ENCODE data around the gene GLRA3.
"Not testable (repeated sequence)": the region's sequence is repeated elsewhere in the genome, so short reads cannot be mapped to it uniquely, and the experiment has no call there.

Gene GLRA3

GRCh38 chr4:174707051-174707676, 121.9 kb downstream of the GLRA3 start:
- H3K4me3 ChIP-seq (ENCODE audit: low read length) = no peak overlapping the region
- H3K9ac ChIP-seq (ENCODE audit: low read length) = no peak overlapping the region
- no peak overlapping the region for H3K27ac ChIP-seq (ENCODE audit: low read depth, low read length)
- H3K4me1 ChIP-seq (ENCODE audit: control insufficient read depth, insufficient read depth, low read length) = no peaks in the 10 kb centered on the region
- H3K36me3 ChIP-seq (ENCODE audit: control insufficient read depth, insufficient read depth, low read length) = no peaks in the 10 kb centered on the region
- H3K27me3 ChIP-seq (ENCODE audit: control insufficient read depth, insufficient read depth, low read length) = no peaks in the 10 kb centered on the region

- H3K9ac ChIP-seq (ENCODE audit: low read length) = no peak overlapping the region
- H3K4me3 ChIP-seq (ENCODE audit: low read length) = no peak overlapping the region
- no peak overlapping the region for H3K27ac ChIP-seq (ENCODE audit: low read depth, low read length)
- no peaks in the 10 kb centered on the region for H3K36me3 ChIP-seq (ENCODE audit: control insufficient read depth, insufficient read depth, low read length)
- H3K4me1 ChIP-seq (ENCODE audit: control insufficient read depth, insufficient read depth, low read length) = no peaks in the 10 kb centered on the region
- no peaks in the 10 kb centered on the region for H3K27me3 ChIP-seq (ENCODE audit: control insufficient read depth, insufficient read depth, low read length)
Observed at GRCh38 chr4:174702979-174703478, 126.0 kb downstream of the GLRA3 start.

- Histone ChIP-seq H3K27ac (ENCODE audit: low read depth, low read length) (no peak overlapping the region), H3K4me3 (ENCODE audit: low read length) (no peak overlapping the region), H3K27me3 (ENCODE audit: control insufficient read depth, insufficient read depth, low read length) (no peaks in the 10 kb centered on the region), H3K4me1 (ENCODE audit: control insufficient read depth, insufficient read depth, low read length) (no peaks in the 10 kb centered on the region), H3K9ac (ENCODE audit: low read length) (no peak overlapping the region), H3K36me3 (ENCODE audit: control insufficient read depth, insufficient read depth, low read length) (no peaks in the 10 kb centered on the region)
Observed at GRCh38 chr4:174699654-174700053, 129.4 kb downstream of the GLRA3 start.

GRCh38 chr4:174697896-174698295, 131.2 kb downstream of the GLRA3 start:
- Histone ChIP-seq H3K4me3 (ENCODE audit: low read length) (no peak overlapping the region), H3K36me3 (ENCODE audit: control insufficient read depth, insufficient read depth, low read length) (no peaks in the 10 kb centered on the region), H3K9ac (ENCODE audit: low read length) (no peak overlapping the region), H3K27me3 (ENCODE audit: control insufficient read depth, insufficient read depth, low read length) (no peaks in the 10 kb centered on the region), H3K27ac (ENCODE audit: low read depth, low read length) (no peak overlapping the region), H3K4me1 (ENCODE audit: control insufficient read depth, insufficient read depth, low read length) (no peaks in the 10 kb centered on the region)

- no peak overlapping the region for H3K27ac ChIP-seq (ENCODE audit: low read depth, low read length)
- H3K9ac ChIP-seq (ENCODE audit: low read length) = no peak overlapping the region
- H3K27me3 ChIP-seq (ENCODE audit: control insufficient read depth, insufficient read depth, low read length) = no peaks in the 10 kb centered on the region
- H3K4me1 ChIP-seq (ENCODE audit: control insufficient read depth, insufficient read depth, low read length) = no peaks in the 10 kb centered on the region
- no peak overlapping the region for H3K4me3 ChIP-seq (ENCODE audit: low read length)
- H3K36me3 ChIP-seq (ENCODE audit: control insufficient read depth, insufficient read depth, low read length) = no peaks in the 10 kb centered on the region
Observed at GRCh38 chr4:174697202-174697601, 131.8 kb downstream of the GLRA3 start.

GRCh38 chr4:174696657-174697056, 132.4 kb downstream of the GLRA3 start:
- Histone ChIP-seq H3K27me3 (ENCODE audit: control insufficient read depth, insufficient read depth, low read length) (no peaks in the 10 kb centered on the region), H3K9ac (ENCODE audit: low read length) (no peak overlapping the region), H3K4me1 (ENCODE audit: control insufficient read depth, insufficient read depth, low read length) (no peaks in the 10 kb centered on the region), H3K27ac (ENCODE audit: low read depth, low read length) (no peak overlapping the region), H3K36me3 (ENCODE audit: control insufficient read depth, insufficient read depth, low read length) (no peaks in the 10 kb centered on the region), H3K4me3 (ENCODE audit: low read length) (no peak overlapping the region)

GRCh38 chr4:174691876-174692275, 137.2 kb downstream of the GLRA3 start:
- not testable (repeated sequence) for H3K36me3 ChIP-seq (ENCODE audit: control insufficient read depth, insufficient read depth, low read length); H3K27ac ChIP-seq (ENCODE audit: low read depth, low read length); H3K9ac ChIP-seq (ENCODE audit: low read length); H3K4me3 ChIP-seq (ENCODE audit: low read length); H3K27me3 ChIP-seq (ENCODE audit: control insufficient read depth, insufficient read depth, low read length); H3K4me1 ChIP-seq (ENCODE audit: control insufficient read depth, insufficient read depth, low read length)

GRCh38 chr4:174690665-174691064, 138.4 kb downstream of the GLRA3 start:
- Histone ChIP-seq H3K36me3 (ENCODE audit: control insufficient read depth, insufficient read depth, low read length) (no peaks in the 10 kb centered on the region), H3K27me3 (ENCODE audit: control insufficient read depth, insufficient read depth, low read length) (no peaks in the 10 kb centered on the region), H3K27ac (ENCODE audit: low read depth, low read length) (no peak overlapping the region), H3K9ac (ENCODE audit: low read length) (no peak overlapping the region), H3K4me1 (ENCODE audit: control insufficient read depth, insufficient read depth, low read length) (no peaks in the 10 kb centered on the region), H3K4me3 (ENCODE audit: low read length) (no peak overlapping the region)

GRCh38 chr4:174689618-174690017, 139.4 kb downstream of the GLRA3 start:
- Histone ChIP-seq H3K36me3 (ENCODE audit: control insufficient read depth, insufficient read depth, low read length) (no peaks in the 10 kb centered on the region), H3K4me3 (ENCODE audit: low read length) (no peak overlapping the region), H3K9ac (ENCODE audit: low read length) (no peak overlapping the region), H3K27me3 (ENCODE audit: control insufficient read depth, insufficient read depth, low read length) (no peaks in the 10 kb centered on the region), H3K4me1 (ENCODE audit: control insufficient read depth, insufficient read depth, low read length) (no peaks in the 10 kb centered on the region), H3K27ac (ENCODE audit: low read depth, low read length) (no peak overlapping the region)

GRCh38 chr4:174686826-174687225, 142.2 kb downstream of the GLRA3 start:
- Histone ChIP-seq H3K27ac (ENCODE audit: low read depth, low read length) (no peak overlapping the region), H3K27me3 (ENCODE audit: control insufficient read depth, insufficient read depth, low read length) (no peaks in the 10 kb centered on the region), H3K9ac (ENCODE audit: low read length) (no peak overlapping the region), H3K4me3 (ENCODE audit: low read length) (no peak overlapping the region), H3K36me3 (ENCODE audit: control insufficient read depth, insufficient read depth, low read length) (no peaks in the 10 kb centered on the region), H3K4me1 (ENCODE audit: control insufficient read depth, insufficient read depth, low read length) (no peaks in the 10 kb centered on the region)

GRCh38 chr4:174681723-174682300, 147.2 kb downstream of the GLRA3 start:
- H3K9ac ChIP-seq (ENCODE audit: low read length) = no peak overlapping the region
- no peaks in the 10 kb centered on the region for H3K27me3 ChIP-seq (ENCODE audit: control insufficient read depth, insufficient read depth, low read length)
- no peak overlapping the region for H3K4me3 ChIP-seq (ENCODE audit: low read length)
- no peaks in the 10 kb centered on the region for H3K4me1 ChIP-seq (ENCODE audit: control insufficient read depth, insufficient read depth, low read length)
- H3K27ac ChIP-seq (ENCODE audit: low read depth, low read length) = no peak overlapping the region
- H3K36me3 ChIP-seq (ENCODE audit: control insufficient read depth, insufficient read depth, low read length) = no peaks in the 10 kb centered on the region

GRCh38 chr4:174674305-174674840, 154.7 kb downstream of the GLRA3 start:
- Histone ChIP-seq H3K4me1 (ENCODE audit: control insufficient read depth, insufficient read depth, low read length) (no peaks in the 10 kb centered on the region), H3K4me3 (ENCODE audit: low read length) (no peak overlapping the region), H3K36me3 (ENCODE audit: control insufficient read depth, insufficient read depth, low read length) (no peaks in the 10 kb centered on the region), H3K9ac (ENCODE audit: low read length) (no peak overlapping the region), H3K27me3 (ENCODE audit: control insufficient read depth, insufficient read depth, low read length) (no peaks in the 10 kb centered on the region), H3K27ac (ENCODE audit: low read depth, low read length) (no peak overlapping the region)

GRCh38 chr4:174673865-174674264, 155.2 kb downstream of the GLRA3 start:
- H3K4me1 ChIP-seq (ENCODE audit: control insufficient read depth, insufficient read depth, low read length) = no peaks in the 10 kb centered on the region
- no peak overlapping the region for H3K9ac ChIP-seq (ENCODE audit: low read length)
- H3K36me3 ChIP-seq (ENCODE audit: control insufficient read depth, insufficient read depth, low read length) = no peaks in the 10 kb centered on the region
- H3K4me3 ChIP-seq (ENCODE audit: low read length) = no peak overlapping the region
- no peaks in the 10 kb centered on the region for H3K27me3 ChIP-seq (ENCODE audit: control insufficient read depth, insufficient read depth, low read length)
- no peak overlapping the region for H3K27ac ChIP-seq (ENCODE audit: low read depth, low read length)
